HuH-7.5 (cell line): ENCODE measurements around the gene ZFP30.
"Not testable (repeated sequence)": the region's sequence is repeated elsewhere in the genome, so short reads cannot be mapped to it uniquely, and the experiment has no call there.

Source experiments
- DNase-seq: peaks from one replicate; pipeline ENCODE4 v3.0.0; 2011; ENCODE audit warnings: low spot score

Gene ZFP30

DNA sequence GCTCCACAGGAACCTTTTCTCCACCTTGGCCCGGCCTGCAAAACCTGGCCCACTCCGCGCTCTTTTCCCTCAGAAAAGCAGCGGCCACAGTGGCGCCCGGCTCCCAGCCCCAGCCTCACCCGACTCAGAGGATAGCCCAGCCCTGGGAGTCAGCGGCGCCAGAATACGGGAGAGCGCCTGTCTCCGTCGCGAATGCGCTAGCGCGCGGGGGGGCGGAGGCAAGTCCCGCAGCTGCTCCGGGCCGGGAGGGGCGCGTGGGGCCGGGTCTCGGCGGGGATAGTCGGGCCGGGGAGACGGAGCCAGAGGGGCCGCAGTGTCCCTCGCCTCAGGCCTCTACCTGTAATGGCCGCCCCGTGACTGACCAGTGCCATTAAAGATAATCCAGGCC, at the start of gene ZFP30:
Gene ZFP30 (minus strand): TSS at position 165 of the 388 bp plus-strand sequence. CDS start 7,643 bp downstream, outside the sequence.
- peak; percentile 70 for DNase-seq

DNA sequence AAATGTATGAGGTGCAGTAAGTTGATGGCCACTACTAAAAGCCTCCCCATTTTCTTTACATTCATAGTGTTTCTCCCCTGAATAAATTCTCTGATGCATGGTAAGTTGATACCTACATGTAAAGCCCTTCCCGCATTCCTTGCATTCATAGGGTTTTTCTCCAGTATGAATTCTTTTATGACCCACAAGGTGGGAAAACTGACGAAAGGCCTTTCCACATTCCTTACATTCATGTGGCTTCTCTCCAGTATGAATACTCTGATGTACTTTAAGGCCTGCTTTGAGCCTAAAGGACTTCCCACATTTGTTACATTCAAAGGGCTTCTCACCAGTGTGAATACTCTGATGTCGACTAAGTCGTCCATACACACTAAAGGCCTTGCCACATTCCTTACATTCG, 43.8 kb upstream of the ZFP30 start:
- DNase-seq: no peak

DNA sequence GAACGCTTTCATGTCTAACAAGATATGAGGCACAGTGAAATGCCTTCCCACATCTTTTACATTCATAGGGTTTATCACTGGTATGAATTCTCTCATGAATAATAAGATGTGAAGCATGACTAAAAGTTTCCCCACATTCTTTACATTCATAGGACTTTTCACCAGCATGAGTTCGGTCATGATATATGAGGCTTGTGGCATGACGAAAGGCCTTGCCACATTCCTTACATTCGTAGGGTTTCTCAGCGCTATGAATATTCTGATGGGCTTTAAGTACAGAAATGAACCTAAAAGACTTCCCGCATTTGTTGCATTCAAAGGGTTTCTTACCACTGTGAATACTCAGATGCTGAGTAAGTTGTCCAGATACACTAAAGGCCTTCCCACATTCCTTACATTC, 43.0 kb upstream of the ZFP30 start:
- DNase-seq: no peak

DNA sequence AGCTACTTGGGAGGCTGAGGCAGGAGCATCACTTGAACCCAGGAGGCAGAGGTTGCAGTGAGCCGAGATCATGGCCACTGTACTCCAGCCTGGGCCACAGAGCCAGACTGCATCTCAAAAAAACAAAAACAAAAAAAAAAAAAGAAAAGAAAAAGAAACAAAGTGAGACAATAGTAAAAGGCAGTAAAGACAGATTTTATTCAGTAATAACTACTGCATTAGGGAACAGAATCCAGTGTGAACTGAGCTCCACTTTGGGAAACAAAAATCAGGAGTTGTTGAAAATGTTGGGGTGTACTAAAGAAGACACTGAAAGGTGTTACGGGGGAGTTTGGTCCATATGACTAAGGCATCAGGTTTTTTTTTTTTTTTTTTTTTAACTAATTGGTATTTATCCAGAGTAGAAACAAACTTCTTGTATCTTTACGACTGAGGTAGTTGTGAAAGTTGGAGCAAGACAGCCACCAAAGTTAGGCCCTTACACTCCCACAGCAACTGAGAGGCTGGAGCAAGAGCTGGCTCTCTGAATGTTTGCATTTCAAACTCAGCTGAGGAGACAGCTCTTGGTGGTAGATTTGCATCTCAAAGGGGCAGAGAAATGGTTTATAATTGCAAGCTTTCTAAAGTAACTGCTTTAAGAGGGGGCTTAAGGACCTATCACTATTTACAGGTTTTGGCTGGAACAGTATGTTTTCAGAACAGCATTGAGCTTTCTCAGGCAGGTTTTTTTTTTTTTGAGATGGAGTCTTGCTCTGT, 40.1 kb upstream of the ZFP30 start:
- DNase-seq: no peak

DNA sequence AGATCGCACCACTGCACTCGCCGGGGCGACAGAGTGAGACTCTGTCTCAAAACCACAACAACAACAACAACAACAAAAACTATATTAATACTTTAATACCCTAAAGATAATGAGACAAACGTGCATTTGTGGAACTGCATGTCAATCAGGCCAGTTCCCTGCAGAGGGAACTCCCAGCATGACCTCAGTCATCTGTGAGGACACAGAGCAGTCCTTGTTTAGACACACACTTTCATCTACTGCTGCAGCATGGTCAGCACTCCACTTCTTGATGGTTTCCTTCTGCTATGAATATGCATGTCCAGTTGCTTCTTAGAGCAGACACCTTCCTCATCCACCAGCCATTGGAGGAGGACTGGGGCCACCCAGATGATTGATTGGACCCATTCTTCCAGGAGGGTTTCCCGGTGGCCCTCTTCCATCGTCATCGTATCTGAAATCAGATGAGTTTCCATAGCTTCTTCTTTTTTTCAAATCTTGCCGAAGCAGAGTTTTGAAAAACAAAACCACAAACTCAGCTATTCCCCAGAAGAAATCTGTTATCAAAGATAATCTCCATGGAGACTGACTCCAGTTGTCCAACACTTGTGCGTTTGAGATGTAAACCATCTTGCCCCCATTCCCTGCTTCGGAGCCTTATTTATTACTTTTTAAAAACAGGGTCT, 37.8 kb upstream of the ZFP30 start:
- no peak for DNase-seq

DNA sequence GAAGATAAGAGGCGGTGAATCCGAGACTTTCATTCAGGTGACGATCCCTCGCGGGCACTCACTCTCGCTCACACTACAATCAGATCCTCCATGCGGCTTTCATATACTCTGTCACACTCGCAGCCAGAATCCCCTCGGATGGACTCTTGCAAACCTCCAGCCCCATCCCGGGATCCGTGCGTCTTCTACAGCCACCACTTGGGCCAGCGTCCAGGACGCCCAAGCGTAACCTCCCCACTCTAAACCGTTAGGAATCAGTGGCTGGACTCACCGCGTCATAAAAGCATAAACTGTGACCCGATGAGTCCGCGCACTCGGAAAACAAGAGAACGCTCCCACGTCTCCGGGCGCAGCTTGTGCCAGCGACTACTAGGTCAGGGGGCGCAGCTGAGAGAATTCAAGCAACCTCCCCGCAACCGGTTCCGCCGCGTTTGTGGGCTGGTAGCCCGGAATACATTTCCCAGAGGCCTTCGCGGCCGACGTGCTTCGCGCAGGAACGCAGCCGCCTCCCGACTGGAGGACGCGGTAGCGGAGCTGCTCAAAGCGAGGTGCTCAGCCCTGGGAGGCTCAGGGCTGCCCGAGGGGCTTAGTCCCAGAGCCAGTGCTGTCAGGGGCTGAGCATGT, 36.7 kb upstream of the ZFP30 start:
- DNase-seq: peak; percentile 38

DNA sequence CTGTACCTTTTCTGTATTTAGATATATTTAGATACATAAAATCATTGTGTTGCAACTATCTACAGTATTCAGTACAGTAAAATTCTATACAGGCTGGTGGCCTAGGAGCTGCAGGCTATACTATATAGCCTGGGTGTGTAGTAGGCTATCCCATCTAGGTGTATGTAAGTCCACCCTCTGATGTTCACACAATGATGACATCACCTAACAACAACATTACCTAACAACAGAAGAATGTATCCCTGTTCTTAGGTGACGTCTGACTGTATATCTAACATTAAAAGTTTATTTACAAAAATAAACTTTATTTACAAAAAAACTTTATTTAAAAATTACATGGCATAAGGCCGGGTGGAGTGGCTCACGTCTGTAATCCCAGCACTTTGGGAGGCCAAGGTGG, 28.3 kb upstream of the ZFP30 start:
- DNase-seq: no peak

DNA sequence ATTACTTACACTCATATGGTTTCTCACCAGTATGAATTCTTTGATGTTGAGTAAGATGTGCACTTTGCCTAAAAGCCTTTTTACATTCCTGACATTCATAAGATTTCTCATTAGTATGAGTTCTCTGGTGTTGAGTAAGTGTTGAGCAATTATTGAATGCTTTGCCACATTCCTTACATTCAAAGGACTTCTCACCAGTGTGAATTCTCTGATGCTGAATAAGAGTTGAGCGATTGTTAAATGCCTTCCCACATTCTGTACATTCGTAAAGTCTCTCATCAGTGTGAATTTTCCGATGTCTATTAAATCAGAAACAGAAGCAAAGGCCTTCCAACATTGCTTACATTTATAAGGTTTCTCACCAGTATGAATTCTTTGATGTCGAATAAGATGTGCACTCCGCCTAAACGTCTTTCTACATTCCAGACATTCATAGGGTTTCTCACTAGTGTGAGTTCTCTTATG, 14.2 kb upstream of the ZFP30 start:
- DNase-seq: no peak

DNA sequence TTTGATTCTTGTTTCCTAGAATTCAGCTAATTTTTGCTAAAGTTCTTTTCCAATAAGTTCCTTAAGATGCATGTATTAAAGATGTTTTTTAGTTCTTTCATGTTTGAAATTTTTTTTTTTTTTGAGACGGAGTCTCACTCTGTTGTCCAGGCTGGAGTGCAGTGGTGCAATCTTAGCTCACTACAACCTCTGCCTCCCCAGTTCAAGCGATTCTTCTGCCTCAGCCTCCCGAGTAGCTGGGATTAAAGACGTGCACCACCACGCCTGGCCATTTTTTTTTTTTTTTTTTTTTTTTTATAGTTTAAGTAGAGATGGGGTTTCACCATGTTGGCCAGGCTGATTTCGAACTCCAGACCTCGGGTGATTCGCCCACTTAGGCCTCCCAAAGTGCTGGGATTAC, 1.9 kb upstream of the ZFP30 start:
- DNase-seq: not testable (repeated sequence)

DNA sequence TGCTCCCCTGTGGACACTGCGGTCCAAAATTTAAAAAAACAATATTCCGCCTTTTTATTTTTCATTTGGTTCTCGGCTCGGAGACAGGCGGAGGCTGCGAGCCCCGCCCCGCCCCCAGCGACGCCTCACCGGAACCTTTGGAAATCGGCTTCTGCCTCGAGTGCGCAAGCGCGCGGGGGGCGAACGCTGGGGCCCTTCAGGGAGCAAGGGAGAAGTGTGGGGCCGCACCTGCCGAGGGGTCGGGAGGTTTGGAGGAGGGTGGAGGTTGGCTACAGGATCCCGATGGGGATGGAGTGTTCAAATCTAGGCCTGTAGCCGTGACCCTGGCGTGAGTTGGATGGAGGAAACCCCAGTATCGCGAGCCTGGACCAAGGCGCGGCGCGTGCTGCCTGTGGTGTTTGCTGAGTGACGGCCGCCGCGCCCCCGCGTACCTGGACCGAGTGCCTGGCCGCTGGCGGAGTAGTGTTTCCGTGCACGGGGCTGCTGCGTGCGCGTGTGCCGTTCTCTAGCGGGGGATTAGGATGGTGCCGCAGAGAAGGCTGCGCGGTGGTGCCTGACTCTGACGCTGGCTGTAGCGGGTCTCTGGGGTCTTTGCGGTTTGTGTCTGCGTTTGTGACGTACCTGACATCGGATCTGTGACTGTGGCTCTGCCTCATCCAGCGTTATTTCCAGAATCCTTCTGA, 565 bp upstream of the ZFP30 start:
- peak; percentile 68 for DNase-seq

DNA sequence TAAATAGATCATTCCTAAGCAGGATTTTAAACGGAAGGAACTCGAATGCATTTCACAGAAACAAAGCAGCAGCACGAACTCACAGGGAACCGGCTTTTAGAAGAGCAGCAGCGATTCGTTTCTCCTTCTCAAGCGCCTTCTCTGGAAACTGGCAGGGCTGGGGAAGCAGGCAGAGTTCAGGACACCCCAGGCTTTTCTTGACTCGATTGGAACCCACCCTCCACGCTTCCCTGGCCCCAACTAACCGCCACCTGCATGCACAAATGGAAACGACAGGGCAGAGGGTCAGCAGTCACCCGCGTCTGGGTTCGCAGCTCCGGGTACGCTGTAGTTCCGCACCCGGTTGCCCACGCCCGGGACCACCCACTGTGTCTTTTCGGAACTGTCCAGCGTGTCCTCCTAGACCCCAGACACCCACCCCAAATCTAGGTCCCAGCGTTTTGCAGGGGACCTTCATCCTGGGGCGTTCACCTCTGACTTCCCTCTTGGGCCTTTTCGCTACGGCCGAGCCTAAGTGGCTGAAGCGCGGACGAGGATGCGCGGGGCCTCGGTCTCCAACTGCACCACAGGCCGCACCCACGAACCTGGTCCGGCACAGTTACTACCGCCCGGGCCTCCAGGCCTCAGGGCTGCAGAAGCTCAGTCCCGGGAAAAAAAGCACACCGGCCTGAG, 500 bp downstream of the ZFP30 start:
- DNase-seq: peak; percentile 52

DNA sequence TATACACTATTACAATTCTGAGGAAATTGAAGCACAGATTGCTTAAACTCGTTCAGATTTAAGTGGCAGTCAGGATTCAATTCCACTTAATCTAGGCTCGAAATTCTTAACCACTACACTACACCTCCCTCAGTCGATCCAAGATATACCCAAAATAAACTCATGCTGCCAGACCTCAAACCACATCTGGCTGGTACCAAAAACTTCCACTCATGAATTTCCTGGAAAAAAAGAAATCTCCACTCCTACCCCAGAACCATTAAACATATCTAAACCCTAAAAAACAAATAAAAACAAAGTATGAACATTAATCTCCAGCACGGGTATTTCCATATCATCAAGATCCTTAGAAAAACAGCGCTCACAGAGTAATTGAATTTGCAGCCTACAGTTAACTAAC, 1.1 kb downstream of the ZFP30 start:
- DNase-seq: no peak

DNA sequence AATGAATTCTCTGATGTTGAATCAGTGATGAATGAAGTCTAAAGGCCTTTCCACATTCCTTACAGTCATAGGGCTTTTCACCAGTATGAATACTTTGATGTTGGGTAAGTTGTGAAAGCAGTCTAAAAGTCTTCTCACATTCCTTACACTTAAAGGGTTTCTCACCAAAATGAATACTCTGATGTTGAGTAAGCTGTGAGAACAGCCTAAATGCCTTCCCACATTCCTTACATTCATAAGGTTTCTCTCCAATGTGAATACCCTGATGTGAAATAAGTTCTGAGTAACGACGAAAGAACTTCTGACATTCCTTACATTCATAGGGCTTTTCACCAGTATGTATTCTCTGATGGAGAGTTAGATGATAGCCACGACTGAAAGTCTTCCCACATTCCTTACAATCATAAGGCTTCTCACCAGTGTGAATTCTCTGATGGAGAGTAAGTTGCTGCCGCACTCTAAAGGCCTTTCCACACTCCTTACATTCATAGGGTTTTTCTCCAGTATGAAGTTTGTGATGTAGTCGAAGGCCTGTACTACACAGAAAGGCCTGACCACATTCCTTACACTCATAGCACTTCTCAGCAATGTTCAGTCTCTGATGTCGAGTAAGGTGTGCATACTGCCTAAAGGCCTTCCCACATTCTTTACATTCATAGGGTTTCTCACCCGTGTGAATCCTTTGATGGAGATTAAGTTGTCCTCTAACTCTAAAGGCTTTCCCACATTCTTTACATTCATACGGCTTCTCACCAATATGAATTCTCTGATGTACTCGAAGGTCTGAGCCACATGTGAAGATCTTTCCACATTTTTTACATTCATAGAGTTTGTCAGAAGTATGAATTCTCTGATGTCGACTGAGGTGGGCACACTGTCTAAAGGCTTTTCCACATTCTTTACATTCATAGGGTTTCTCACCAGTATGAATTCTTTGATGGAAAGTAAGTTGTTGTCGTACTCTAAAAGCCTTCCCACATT, 19.9 kb downstream of the ZFP30 start:
- DNase-seq: no peak

DNA sequence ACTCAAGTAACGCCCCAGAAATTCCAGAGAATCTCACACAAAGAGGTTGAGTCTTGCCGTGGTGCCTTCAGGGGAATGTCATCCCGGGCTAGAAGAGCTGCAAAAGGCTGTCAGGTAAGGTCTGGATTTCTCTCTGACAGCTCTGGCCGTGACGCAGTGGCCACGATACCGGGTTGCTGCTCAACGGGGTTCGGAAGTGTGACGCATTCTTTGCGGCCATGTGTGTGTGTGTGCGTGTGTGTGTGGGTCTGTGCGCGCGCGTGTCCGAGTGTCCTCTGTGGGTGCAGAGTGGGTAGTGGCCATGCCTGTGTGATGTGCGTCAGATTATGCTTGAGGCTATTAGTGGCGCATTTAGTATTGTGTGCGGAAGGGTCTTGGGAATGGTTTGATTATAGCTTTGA, 60.3 kb downstream of the ZFP30 start:
- DNase-seq: no peak

DNA sequence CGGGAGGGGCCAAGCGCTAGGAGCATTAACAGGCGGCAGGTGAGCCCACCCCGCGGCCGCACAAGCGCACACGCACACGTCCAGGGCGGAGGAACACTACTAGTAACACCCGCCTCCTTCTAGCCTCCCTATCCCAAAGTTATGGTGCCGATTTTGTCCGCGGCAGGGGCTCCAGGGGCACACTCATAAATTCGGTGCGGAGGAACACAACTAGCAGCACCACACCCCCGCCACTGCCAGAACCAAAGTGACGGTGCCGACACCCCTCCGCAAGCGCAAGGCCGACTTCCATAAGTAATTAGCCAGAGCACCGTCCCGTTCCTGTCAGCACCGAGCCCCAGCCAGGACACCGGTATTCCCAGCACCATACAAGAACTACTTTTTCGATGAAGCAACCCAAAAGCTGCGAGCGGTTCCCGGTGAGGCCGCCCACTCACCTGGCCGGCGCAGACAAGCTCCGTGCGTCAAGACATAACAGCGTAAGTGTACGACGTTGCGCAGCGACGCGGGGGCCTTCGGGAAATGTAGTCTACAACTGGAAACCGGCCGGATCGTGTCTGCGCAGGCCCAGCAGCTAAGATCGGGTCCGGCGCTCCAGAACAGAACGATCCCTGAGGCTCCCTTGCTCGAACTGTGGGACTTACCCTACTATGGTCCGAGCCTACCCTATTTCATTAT, 60.8 kb downstream of the ZFP30 start, which contains the start of the genes ZNF540 and ZNF571:
Gene ZNF540 (plus strand): TSS at position 573 of the 678 bp plus-strand sequence. CDS start 3,572 bp downstream, outside the sequence.
Gene ZNF571 (minus strand): TSS at position 489 of the 678 bp plus-strand sequence. CDS start 8,116 bp downstream, outside the sequence.
- peak; percentile 64 for DNase-seq

DNA sequence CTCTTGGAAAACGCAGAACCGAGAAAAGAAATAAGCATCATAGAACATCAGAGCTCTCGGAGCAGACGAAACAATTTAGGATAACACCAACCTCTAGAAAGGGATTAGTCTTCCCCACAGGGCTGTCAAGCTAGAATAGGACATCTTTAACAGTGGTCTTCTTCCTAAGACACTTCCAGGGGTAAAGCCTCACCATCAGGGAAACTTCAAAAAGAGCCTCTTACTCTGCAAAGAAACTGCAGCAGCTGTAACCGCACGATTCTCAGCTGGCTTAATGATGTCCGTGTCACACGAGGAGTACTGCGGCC, 61.3 kb downstream of the ZFP30 start:
- DNase-seq: no peak

DNA sequence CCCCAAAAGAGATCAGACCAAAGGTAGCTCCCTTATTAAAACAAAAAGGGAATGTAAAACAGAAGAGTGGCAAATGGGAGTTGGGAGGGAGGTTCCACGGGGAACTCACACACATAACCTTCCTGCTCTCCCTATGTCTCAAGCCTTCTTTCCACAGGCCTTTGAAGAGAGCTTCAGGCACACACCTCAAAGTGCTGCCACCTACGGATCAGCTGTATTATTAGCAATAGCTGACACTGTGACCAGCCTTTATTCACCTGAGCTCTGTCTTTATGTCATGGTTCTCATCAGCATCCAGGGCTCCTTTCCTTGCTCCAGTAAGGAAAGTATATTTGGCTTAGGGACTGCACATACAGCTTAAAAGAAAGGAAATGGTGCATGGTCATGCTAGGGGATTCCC, 71.9 kb downstream of the ZFP30 start:
- no peak for DNase-seq

DNA sequence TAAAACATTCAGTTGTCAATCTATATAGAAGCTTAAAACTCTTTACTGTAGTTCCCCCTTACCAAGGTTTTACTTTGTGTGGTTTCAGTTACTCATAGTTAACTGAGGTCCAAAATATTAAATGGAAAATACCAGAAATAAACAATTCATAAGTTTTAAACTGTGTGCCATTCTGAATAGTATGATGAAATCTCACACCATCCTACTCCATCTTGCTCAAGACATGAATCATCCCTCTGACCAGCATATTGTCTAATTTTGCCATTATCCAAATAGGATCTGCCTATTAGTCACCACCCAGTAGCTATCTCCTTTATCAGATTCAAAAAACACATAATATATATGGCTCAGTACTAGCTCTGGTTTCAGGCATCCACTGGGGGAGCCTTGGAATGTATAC, 83.1 kb downstream of the ZFP30 start:
- DNase-seq: no peak

DNA sequence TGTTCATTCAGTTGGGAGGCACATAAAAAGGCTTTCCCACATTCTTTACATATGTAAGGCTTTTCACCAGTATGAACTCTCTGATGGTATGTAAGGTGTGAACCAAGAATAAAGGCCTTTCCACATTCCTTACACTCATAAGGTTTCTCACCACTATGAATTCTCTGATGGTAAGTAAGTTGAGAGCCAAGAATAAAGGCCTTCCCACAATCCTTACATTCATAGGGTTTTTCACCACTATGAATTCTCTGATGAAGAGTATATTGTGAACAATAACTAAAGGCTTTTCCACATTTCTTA, 89.9 kb downstream of the ZFP30 start:
- DNase-seq: no peak

DNA sequence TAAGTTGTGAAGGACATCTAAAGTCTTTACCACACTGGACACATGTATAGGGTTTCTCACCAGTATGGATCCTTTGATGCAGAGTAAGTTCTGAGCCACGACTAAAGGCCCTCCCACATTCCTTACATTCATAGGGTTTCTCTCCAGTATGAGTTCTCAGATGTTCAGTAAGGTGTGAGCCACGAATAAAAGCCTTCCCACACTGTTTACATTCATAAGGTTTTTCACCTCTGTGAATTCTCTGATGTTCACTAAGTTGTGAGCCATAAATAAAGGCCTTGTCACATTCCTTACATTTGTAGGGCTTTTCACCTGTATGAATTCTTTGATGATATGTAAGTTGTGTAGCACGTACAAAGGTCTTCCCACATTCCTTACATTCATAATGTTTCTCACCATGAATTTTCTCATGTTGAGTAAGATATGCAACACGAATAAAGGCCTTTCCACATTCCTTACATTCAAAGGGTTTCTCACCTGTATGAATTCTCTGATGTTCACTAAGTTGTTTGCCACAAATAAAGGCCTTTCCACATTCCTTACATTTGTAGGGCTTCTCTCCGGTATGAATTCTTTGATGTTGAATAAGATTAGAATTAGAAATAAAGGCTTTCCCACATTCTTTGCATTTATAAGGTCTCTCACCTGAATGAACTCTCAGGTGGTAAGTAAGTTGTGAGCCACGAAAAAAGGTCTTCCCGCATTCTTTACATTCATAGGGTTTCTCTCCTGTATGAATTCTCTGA, 90.5 kb downstream of the ZFP30 start:
- DNase-seq: no peak
